Glutamatergic neuron (in vitro differentiated cells): ENCODE data around the gene ADM. TPM values are rescaled to one million over a fixed set of nuclear protein-coding genes. Genes with fewer than 3 reads are reported as not detected.

Source experiments
- DNase-seq: peaks from one replicate; pipeline ENCODE4 v3.0.0; 2022
- H3K27ac Mint-ChIP-seq: one replicate; pipeline ENCODE4 v1.8.0; 2020; ENCODE audit warnings: mild to moderate bottlenecking, mixed read lengths, inconsistent platforms; ENCODE audit not compliant: unreplicated experiment
- H3K27me3 Mint-ChIP-seq: one replicate; pipeline ENCODE4 v1.8.0; 2020; ENCODE audit warnings: mild to moderate bottlenecking, moderate library complexity, mixed read lengths, inconsistent platforms; ENCODE audit not compliant: unreplicated experiment
- H3K36me3 Mint-ChIP-seq: one replicate; pipeline ENCODE4 v1.8.0; 2020; ENCODE audit warnings: mild to moderate bottlenecking, mixed read lengths, inconsistent platforms; ENCODE audit not compliant: unreplicated experiment
- H3K4me1 Mint-ChIP-seq: one replicate; pipeline ENCODE4 v1.8.0; 2020; ENCODE audit warnings: mild to moderate bottlenecking, low read depth, mixed read lengths, inconsistent platforms; ENCODE audit not compliant: unreplicated experiment
- H3K4me3 Mint-ChIP-seq: one replicate; pipeline ENCODE4 v1.8.0; 2020; ENCODE audit warnings: mild to moderate bottlenecking, mixed read lengths, inconsistent platforms; ENCODE audit not compliant: unreplicated experiment
- H3K9me3 Mint-ChIP-seq: one replicate; pipeline ENCODE4 v1.8.0; 2020; ENCODE audit warnings: mild to moderate bottlenecking, moderate library complexity, mixed read lengths, inconsistent platforms; ENCODE audit not compliant: unreplicated experiment
- CTCF ChIP-seq: fragments of 200-600 bp; sonication (generic); IDR thresholded peaks from one replicate; pipeline ENCODE4 v1.5.0; 2021; ENCODE audit not compliant: partially characterized antibody, unreplicated experiment
- total RNA-seq: library from RNA; stranded (reverse); fragmentation: NEBNext Ultra II Directional; extraction: Animal tissue kit (Norgen Biotek cat#: 25700); gene quantifications from one replicate; pipeline ENCODE4 v1.2.1, GENCODE V29; 2021; ENCODE audit not compliant: unreplicated experiment

ADM gene
- total RNA-seq, 1 donor from 2014 or later = 0.22 TPM

DNA sequence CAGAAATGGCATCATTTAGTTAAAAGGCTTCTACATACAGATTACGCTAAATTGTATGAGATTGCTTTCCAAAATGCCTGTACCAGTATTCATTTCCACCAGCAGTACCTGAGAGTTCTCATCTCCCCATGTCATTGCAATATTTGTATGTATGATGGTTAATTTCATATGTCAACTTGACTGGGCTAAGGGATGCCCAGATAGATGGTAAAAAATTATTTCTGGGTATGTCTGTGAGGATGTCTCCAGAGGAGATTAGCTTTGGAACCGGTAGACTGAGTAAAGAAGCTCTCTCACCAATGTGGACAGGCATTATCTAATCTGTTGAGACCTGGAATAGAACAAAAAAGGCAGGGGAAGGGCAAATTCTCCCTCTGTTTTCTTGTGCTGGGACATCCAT is 6.9 kb downstream of the ADM start:
- no peak for TF ChIP-seq CTCF
- Mint-ChIP-seq H3K27me3 (peaks cover 3% of the 10 kb centered on the region), H3K36me3 (no peaks in the 10 kb centered on the region), H3K4me1 (peaks cover 1% of the 10 kb centered on the region), H3K27ac (no peak overlapping the region), H3K9me3 (peaks cover 2% of the 10 kb centered on the region), H3K4me3 (no peak overlapping the region)
- no peak for DNase-seq

DNA sequence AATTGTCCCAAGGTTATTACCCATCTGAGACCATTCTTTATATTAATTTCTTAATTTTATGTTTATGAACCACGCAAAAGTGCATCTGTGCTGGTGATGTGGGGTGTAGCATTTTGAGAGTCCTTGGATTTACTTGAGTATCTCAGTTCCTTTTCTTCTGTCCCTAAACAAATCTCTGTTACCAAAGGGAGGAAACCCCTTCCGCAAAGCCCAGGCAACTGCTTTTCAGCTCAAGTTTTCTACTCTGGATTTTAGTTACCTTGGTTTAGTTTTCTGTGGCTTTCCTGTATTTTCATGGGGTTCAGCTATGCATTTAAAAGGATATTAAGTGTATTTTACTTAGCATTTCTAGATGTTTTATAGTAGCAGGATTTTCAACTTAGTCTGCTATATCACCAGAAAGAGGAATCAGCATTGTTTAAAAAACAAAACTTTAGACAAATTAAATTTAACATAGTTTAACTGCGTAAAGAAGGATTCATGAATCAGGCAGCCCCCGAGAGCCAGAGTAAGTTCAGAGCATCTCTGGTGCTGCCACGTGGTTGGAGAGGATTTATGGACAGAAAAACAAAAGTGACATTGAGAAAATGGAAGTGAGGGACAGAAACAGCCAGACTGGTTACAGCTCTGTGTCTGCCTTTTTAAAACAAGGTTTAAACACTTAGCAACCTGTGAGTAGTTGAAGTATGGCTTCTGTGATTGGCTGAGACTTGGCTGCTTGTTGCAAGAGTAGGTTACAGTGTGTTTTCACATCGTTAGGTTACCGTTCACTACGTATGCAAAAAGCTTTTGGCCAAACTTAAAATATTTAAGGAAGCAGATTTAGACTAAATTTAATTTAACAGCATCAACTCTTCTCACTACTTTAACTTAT is 9.6 kb downstream of the ADM start:
- Mint-ChIP-seq H3K36me3 (no peaks in the 10 kb centered on the region), H3K27ac (no peak overlapping the region), H3K4me1 (peaks cover 2% of the 10 kb centered on the region), H3K27me3 (no peaks in the 10 kb centered on the region), H3K9me3 (no peaks in the 10 kb centered on the region), H3K4me3 (no peak overlapping the region)
- TF ChIP-seq CTCF = no peak
- DNase-seq = no peak

GRCh38 chr11:10315083-10315482 is 10.2 kb downstream of the ADM start:
- Mint-ChIP-seq H3K4me1 (peaks cover 2% of the 10 kb centered on the region), H3K27ac (no peak overlapping the region), H3K27me3 (no peaks in the 10 kb centered on the region), H3K9me3 (no peaks in the 10 kb centered on the region), H3K36me3 (no peaks in the 10 kb centered on the region), H3K4me3 (no peak overlapping the region)
- TF ChIP-seq CTCF = no peak
- DNase-seq = no peak

GRCh38 chr11:10317151-10317755 is 12.4 kb downstream of the ADM start:
- no peaks in the 10 kb centered on the region for H3K9me3 Mint-ChIP-seq
- H3K27me3 Mint-ChIP-seq = no peaks in the 10 kb centered on the region
- no peak for DNase-seq
- TF ChIP-seq CTCF = no peak
- no peak overlapping the region for H3K27ac Mint-ChIP-seq
- H3K4me3 Mint-ChIP-seq = no peak overlapping the region
- H3K4me1 Mint-ChIP-seq = peaks cover 2% of the 10 kb centered on the region
- no peaks in the 10 kb centered on the region for H3K36me3 Mint-ChIP-seq

GRCh38 chr11:10317776-10318526 is 13.1 kb downstream of the ADM start:
- H3K36me3 Mint-ChIP-seq = no peaks in the 10 kb centered on the region
- no peak for DNase-seq
- no peak overlapping the region for H3K27ac Mint-ChIP-seq
- H3K4me3 Mint-ChIP-seq = no peak overlapping the region
- H3K9me3 Mint-ChIP-seq = no peaks in the 10 kb centered on the region
- TF ChIP-seq CTCF = no peak
- H3K4me1 Mint-ChIP-seq = peaks cover 2% of the 10 kb centered on the region
- no peaks in the 10 kb centered on the region for H3K27me3 Mint-ChIP-seq
